WTC11 (cell line): ENCODE results near the gene TRMU. TPM values are rescaled to one million over a fixed set of nuclear protein-coding genes. Genes with fewer than 3 reads are reported as not detected.

Experiments
- ATAC-seq: fragments of 200-7000 bp; cut with Tn5 transposase; 2 replicates; pipeline ENCODE4 v1.10.0; 2021; ENCODE audit warnings: mild to moderate bottlenecking, moderate library complexity
- CTCF ChIA-PET: fragments of 300-600 bp; sonication (Branson Sonifier 250); formaldehyde crosslinking; loops from one replicate; lab custom pipeline; 2021; ENCODE audit warnings: antibody characterized with exemption; lab: Charles Lee
- POLR2A ChIA-PET: fragments of 350-600 bp; sonication (Branson Sonifier 250); formaldehyde crosslinking; loops from one replicate; lab custom pipeline; 2021; ENCODE audit warnings: antibody characterized with exemption; lab: Charles Lee
- DNase-seq: peaks from one replicate; pipeline ENCODE4 v3.0.0; 2021; ENCODE audit warnings: low spot score
- H3K27ac Mint-ChIP-seq: 2 replicates; pipeline ENCODE4 v1.8.0; 2021; ENCODE audit warnings: mixed read lengths
- H3K27me3 Mint-ChIP-seq: 2 replicates; pipeline ENCODE4 v1.8.0; 2021; ENCODE audit warnings: low read depth, mild to moderate bottlenecking, moderate library complexity, mixed read lengths
- H3K36me3 Mint-ChIP-seq: 2 replicates; pipeline ENCODE4 v1.8.0; 2021; ENCODE audit warnings: mixed read lengths
- H3K4me1 Mint-ChIP-seq: 2 replicates; pipeline ENCODE4 v1.8.0; 2022; ENCODE audit warnings: mixed read lengths
- H3K4me3 Mint-ChIP-seq: 2 replicates; pipeline ENCODE4 v1.8.0; 2021; ENCODE audit warnings: mild to moderate bottlenecking, moderate library complexity, mixed read lengths
- H3K9me3 Mint-ChIP-seq: 2 replicates; pipeline ENCODE4 v1.8.0; 2021; ENCODE audit warnings: mixed read lengths
- CDX4 ChIP-seq: fragments of 250-450 bp; sonication (Bioruptor Pico); IDR thresholded peaks from 2 replicates; pipeline ENCODE4 v1.9.0; 2021; ENCODE audit warnings: moderate library complexity, mild to moderate bottlenecking, inconsistent platforms, borderline replicate concordance
- FOXK1 ChIP-seq: sonication (generic); formaldehyde crosslinking; IDR thresholded peaks from 2 replicates; pipeline ENCODE4 v1.8.0; 2022; ENCODE audit warnings: mild to moderate bottlenecking, moderate library complexity, missing genetic modification reagents
- FOXP1 ChIP-seq: sonication (generic); formaldehyde crosslinking; IDR thresholded peaks from 2 replicates; pipeline ENCODE4 v1.8.0; 2022; ENCODE audit warnings: missing genetic modification reagents, mild to moderate bottlenecking, moderate library complexity, borderline replicate concordance
- NFE2L1 ChIP-seq: sonication (generic); formaldehyde crosslinking; IDR thresholded peaks from 2 replicates; pipeline ENCODE4 v1.8.1; 2023; ENCODE audit warnings: missing genetic modification reagents
- PRDM15 ChIP-seq: sonication (generic); formaldehyde crosslinking; IDR thresholded peaks from 2 replicates; pipeline ENCODE4 v1.8.0; 2022; ENCODE audit warnings: missing genetic modification reagents
- RELA ChIP-seq: sonication (generic); formaldehyde crosslinking; IDR thresholded peaks from 2 replicates; pipeline ENCODE4 v1.8.1; 2022; ENCODE audit warnings: missing genetic modification reagents, mild to moderate bottlenecking, borderline replicate concordance
- SP1 ChIP-seq: sonication (generic); formaldehyde crosslinking; conservative IDR thresholded peaks from 2 replicates; pipeline ENCODE4 v1.8.1; 2022; ENCODE audit warnings: missing genetic modification reagents
- ZNF425 ChIP-seq: fragments of 250-450 bp; sonication (Bioruptor Pico); conservative IDR thresholded peaks from 2 replicates; pipeline ENCODE4 v1.9.0; 2021; ENCODE audit warnings: mild to moderate bottlenecking
- ZSCAN18 ChIP-seq: fragments of 250-450 bp; sonication (Bioruptor Pico); IDR thresholded peaks from 2 replicates; pipeline ENCODE4 v2.1.2; 2022; ENCODE audit warnings: mild to moderate bottlenecking, moderate library complexity
- total RNA-seq: library from RNA; stranded (reverse); gene quantifications from 3 replicates; pipeline ENCODE4 v1.2.3, GENCODE V29; 2021
- TF ChIP-seq, protein P1 (sequence below): sonication (generic); formaldehyde crosslinking; IDR thresholded peaks from 2 replicates; pipeline ENCODE4 v1.8.1; 2023; ENCODE audit warnings: mild to moderate bottlenecking, missing genetic modification reagents, moderate library complexity
- TF ChIP-seq, protein P2 (sequence below): fragments of 250-450 bp; sonication (Bioruptor Pico); IDR thresholded peaks from 2 replicates; pipeline ENCODE4 v1.8.0; 2021; ENCODE audit warnings: mild to moderate bottlenecking
- TF ChIP-seq, protein P3 (sequence below): sonication (generic); formaldehyde crosslinking; IDR thresholded peaks from 2 replicates; pipeline ENCODE4 v1.8.0; 2023; ENCODE audit warnings: missing genetic modification reagents, mild to moderate bottlenecking, borderline replicate concordance
- TF ChIP-seq, protein P4 (sequence below): sonication (generic); formaldehyde crosslinking; IDR thresholded peaks from 2 replicates; pipeline ENCODE4 v1.8.0; 2022; ENCODE audit warnings: mild to moderate bottlenecking, missing genetic modification reagents
- TF ChIP-seq, protein P5 (sequence below): sonication (generic); formaldehyde crosslinking; IDR thresholded peaks from 2 replicates; pipeline ENCODE4 v1.8.1; 2022; ENCODE audit warnings: missing genetic modification reagents, borderline replicate concordance

The TRMU gene
- total RNA-seq, 1 experiment from 2014 or later, result 103 TPM

GRCh38 chr22:46364341-46365165 lies 29.0 kb downstream of the TRMU start (continued):
- TF ChIP-seq PRDM15 (CRISPR knock-in tag) (no peak), FOXK1 (CRISPR knock-in tag) (no peak)
- TF ChIP-seq, protein P1, sequence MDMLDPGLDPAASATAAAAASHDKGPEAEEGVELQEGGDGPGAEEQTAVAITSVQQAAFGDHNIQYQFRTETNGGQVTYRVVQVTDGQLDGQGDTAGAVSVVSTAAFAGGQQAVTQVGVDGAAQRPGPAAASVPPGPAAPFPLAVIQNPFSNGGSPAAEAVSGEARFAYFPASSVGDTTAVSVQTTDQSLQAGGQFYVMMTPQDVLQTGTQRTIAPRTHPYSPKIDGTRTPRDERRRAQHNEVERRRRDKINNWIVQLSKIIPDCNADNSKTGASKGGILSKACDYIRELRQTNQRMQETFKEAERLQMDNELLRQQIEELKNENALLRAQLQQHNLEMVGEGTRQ (CRISPR knock-in tag), result no peak

- H3K36me3 Mint-ChIP-seq, result peaks cover 10% of the 10 kb centered on the region
- H3K4me3 Mint-ChIP-seq, result no peak overlapping the region
- no peak overlapping the region for H3K27ac Mint-ChIP-seq
- peaks cover 6% of the 10 kb centered on the region; the same call in 1 of the 2 replicates for H3K4me1 Mint-ChIP-seq
- no peak for ATAC-seq
- no peak for DNase-seq
- H3K27me3 Mint-ChIP-seq, result no peaks in the 10 kb centered on the region
- ChIA-PET POLR2A (no interaction called here), CTCF (interaction anchor here (2.1 to 3.2 kb wide), 2 partner anchors 9 to 177 kb away, joined by 8 to 34 read pairs; no protein-coding TSS in a partner anchor)
- no peak for TF ChIP-seq SP1
- TF ChIP-seq, protein P2, sequence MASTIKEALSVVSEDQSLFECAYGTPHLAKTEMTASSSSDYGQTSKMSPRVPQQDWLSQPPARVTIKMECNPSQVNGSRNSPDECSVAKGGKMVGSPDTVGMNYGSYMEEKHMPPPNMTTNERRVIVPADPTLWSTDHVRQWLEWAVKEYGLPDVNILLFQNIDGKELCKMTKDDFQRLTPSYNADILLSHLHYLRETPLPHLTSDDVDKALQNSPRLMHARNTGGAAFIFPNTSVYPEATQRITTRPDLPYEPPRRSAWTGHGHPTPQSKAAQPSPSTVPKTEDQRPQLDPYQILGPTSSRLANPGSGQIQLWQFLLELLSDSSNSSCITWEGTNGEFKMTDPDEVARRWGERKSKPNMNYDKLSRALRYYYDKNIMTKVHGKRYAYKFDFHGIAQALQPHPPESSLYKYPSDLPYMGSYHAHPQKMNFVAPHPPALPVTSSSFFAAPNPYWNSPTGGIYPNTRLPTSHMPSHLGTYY (CRISPR knock-in tag), result no peak
- no peak for TF ChIP-seq ZNF425 (CRISPR knock-in tag)
- TF ChIP-seq FOXP1 (CRISPR knock-in tag), result no peak
- TF ChIP-seq CDX4 (CRISPR knock-in tag), result no peak
- TF ChIP-seq, protein P3, sequence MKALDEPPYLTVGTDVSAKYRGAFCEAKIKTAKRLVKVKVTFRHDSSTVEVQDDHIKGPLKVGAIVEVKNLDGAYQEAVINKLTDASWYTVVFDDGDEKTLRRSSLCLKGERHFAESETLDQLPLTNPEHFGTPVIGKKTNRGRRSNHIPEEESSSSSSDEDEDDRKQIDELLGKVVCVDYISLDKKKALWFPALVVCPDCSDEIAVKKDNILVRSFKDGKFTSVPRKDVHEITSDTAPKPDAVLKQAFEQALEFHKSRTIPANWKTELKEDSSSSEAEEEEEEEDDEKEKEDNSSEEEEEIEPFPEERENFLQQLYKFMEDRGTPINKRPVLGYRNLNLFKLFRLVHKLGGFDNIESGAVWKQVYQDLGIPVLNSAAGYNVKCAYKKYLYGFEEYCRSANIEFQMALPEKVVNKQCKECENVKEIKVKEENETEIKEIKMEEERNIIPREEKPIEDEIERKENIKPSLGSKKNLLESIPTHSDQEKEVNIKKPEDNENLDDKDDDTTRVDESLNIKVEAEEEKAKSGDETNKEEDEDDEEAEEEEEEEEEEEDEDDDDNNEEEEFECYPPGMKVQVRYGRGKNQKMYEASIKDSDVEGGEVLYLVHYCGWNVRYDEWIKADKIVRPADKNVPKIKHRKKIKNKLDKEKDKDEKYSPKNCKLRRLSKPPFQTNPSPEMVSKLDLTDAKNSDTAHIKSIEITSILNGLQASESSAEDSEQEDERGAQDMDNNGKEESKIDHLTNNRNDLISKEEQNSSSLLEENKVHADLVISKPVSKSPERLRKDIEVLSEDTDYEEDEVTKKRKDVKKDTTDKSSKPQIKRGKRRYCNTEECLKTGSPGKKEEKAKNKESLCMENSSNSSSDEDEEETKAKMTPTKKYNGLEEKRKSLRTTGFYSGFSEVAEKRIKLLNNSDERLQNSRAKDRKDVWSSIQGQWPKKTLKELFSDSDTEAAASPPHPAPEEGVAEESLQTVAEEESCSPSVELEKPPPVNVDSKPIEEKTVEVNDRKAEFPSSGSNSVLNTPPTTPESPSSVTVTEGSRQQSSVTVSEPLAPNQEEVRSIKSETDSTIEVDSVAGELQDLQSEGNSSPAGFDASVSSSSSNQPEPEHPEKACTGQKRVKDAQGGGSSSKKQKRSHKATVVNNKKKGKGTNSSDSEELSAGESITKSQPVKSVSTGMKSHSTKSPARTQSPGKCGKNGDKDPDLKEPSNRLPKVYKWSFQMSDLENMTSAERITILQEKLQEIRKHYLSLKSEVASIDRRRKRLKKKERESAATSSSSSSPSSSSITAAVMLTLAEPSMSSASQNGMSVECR (CRISPR knock-in tag), result no peak
- TF ChIP-seq ZSCAN18 (CRISPR knock-in tag), result no peak
- TF ChIP-seq, protein P4, sequence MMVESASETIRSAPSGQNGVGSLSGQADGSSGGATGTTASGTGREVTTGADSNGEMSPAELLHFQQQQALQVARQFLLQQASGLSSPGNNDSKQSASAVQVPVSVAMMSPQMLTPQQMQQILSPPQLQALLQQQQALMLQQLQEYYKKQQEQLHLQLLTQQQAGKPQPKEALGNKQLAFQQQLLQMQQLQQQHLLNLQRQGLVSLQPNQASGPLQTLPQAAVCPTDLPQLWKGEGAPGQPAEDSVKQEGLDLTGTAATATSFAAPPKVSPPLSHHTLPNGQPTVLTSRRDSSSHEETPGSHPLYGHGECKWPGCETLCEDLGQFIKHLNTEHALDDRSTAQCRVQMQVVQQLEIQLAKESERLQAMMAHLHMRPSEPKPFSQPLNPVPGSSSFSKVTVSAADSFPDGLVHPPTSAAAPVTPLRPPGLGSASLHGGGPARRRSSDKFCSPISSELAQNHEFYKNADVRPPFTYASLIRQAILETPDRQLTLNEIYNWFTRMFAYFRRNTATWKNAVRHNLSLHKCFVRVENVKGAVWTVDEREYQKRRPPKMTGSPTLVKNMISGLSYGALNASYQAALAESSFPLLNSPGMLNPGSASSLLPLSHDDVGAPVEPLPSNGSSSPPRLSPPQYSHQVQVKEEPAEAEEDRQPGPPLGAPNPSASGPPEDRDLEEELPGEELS, result no peak
- TF ChIP-seq NFE2L1 (CRISPR knock-in tag), result no peak
- TF ChIP-seq RELA (CRISPR knock-in tag), result no peak
- TF ChIP-seq, protein P5, sequence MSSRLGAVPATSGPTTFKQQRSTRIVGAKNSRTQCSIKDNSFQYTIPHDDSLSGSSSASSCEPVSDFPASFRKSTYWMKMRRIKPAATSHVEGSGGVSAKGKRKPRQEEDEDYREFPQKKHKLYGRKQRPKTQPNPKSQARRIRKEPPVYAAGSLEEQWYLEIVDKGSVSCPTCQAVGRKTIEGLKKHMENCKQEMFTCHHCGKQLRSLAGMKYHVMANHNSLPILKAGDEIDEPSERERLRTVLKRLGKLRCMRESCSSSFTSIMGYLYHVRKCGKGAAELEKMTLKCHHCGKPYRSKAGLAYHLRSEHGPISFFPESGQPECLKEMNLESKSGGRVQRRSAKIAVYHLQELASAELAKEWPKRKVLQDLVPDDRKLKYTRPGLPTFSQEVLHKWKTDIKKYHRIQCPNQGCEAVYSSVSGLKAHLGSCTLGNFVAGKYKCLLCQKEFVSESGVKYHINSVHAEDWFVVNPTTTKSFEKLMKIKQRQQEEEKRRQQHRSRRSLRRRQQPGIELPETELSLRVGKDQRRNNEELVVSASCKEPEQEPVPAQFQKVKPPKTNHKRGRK (CRISPR knock-in tag), result no peak
- peaks cover 5% of the 10 kb centered on the region; the same call in 1 of the 2 replicates for H3K9me3 Mint-ChIP-seq
Observed at GRCh38 chr22:46365166-46365624, 29.7 kb downstream of the TRMU start.
